ENCODE results near the gene GK. TPM values are rescaled to one million over a fixed set of nuclear protein-coding genes. Genes with fewer than 3 reads are reported as not detected.

The GK gene
- total RNA-seq, 1 experiment from 2014 or later: 7.5 TPM

DNA sequence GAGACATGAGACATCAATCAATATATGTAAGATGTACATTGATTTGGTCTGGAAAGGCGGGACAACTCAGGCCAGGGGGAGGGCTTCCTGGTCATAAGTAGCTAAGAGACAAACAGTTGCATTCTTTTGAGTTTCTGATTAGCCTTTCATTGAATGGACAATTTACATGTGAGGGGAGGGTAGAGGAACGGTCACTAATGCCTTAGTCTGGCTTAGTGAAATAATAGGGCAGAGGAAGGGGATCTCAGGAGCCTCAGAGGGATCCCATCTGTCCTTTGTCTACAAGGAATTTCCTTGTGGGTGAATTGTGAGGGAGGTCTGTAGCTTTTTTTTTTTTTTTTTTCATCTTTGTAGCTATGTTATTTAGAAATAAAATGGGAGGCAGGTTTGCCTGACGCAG lies 88.3 kb downstream of the GK start:
- DNase-seq (ENCODE audit: low spot score): no peak

DNA sequence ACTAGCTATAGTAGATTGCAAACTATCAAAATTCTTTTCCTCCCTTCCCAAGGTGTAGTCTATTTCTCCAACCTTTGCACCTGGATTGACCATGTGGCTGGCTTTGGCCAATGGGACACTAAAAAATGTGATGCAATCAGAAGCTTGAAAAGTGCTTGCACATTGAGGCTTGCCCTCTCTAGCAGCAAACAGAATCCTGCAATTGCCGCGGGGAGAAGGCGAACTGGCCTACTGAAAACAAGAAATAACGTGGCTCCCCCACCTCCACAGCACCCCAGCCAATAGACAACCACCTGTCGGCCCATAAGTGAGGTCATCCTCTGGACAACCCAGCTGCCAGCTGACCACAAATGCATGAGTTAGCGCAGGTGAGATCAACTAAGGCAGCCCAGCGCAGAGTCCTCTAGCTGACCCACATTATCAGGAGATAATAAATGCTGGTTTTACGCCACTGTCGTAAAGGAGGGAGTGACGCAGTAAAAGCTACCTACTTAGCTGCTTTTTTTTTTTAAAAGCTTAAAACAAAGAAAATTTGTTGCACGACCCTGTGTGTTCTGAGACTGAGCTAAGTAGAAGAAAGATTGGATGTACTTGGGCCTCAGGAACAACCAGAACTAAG lies 95.2 kb downstream of the GK start:
- no peak overlapping the region for H3K4me3 Mint-ChIP-seq
- H3K27me3 Mint-ChIP-seq (ENCODE audit: low read depth): no peaks in the 10 kb centered on the region
- DNase-seq (ENCODE audit: low spot score) (no peak), ATAC-seq (no peak)
- no peaks in the 10 kb centered on the region for H3K4me1 Mint-ChIP-seq
- H3K27ac Mint-ChIP-seq: no peak overlapping the region
- H3K9me3 Mint-ChIP-seq: no peaks in the 10 kb centered on the region; the same call in 1 of the 2 replicates
- no peaks in the 10 kb centered on the region for H3K36me3 Mint-ChIP-seq
- POLR2A ChIA-PET: interaction anchor here (0.6 kb wide), 1 partner anchor 83 kb away, joined by 3 read pairs; no protein-coding TSS in a partner anchor
- CTCF ChIA-PET: interaction anchor here (1.0 to 1.6 kb wide), 2 partner anchors 13 to 77 kb away, joined by 3 to 8 read pairs; no protein-coding TSS in a partner anchor
- TF ChIP-seq TCF7 (CRISPR knock-in tag; IDR thresholded peaks at IDR 0.05; ENCODE audit: low read depth) (no peak), GABPB1 (CRISPR knock-in tag; IDR thresholded peaks at IDR 0.05) (peak; percentile 44; the same call in 1 of the 2 replicates)
- TF ChIP-seq, protein P1, sequence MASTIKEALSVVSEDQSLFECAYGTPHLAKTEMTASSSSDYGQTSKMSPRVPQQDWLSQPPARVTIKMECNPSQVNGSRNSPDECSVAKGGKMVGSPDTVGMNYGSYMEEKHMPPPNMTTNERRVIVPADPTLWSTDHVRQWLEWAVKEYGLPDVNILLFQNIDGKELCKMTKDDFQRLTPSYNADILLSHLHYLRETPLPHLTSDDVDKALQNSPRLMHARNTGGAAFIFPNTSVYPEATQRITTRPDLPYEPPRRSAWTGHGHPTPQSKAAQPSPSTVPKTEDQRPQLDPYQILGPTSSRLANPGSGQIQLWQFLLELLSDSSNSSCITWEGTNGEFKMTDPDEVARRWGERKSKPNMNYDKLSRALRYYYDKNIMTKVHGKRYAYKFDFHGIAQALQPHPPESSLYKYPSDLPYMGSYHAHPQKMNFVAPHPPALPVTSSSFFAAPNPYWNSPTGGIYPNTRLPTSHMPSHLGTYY (CRISPR knock-in tag; IDR thresholded peaks at IDR 0.05): no peak

More for the DNA sequence above, 88.3 kb downstream of the GK start:
- TF ChIP-seq ZNF671 (CRISPR knock-in tag; IDR thresholded peaks at IDR 0.05): no peak
- no peak for TF ChIP-seq JUN (CRISPR knock-in tag; IDR thresholded peaks at IDR 0.05)
- TF ChIP-seq RELA (CRISPR knock-in tag; IDR thresholded peaks at IDR 0.05; ENCODE audit: borderline replicate concordance): no peak
- TF ChIP-seq, protein P2, sequence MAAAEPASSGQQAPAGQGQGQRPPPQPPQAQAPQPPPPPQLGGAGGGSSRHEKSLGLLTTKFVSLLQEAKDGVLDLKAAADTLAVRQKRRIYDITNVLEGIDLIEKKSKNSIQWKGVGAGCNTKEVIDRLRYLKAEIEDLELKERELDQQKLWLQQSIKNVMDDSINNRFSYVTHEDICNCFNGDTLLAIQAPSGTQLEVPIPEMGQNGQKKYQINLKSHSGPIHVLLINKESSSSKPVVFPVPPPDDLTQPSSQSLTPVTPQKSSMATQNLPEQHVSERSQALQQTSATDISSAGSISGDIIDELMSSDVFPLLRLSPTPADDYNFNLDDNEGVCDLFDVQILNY (CRISPR knock-in tag; IDR thresholded peaks at IDR 0.05): no peak
- TF ChIP-seq, protein P3, sequence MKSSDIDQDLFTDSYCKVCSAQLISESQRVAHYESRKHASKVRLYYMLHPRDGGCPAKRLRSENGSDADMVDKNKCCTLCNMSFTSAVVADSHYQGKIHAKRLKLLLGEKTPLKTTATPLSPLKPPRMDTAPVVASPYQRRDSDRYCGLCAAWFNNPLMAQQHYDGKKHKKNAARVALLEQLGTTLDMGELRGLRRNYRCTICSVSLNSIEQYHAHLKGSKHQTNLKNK (CRISPR knock-in tag; IDR thresholded peaks at IDR 0.05): no peak
- TF ChIP-seq, protein P4, sequence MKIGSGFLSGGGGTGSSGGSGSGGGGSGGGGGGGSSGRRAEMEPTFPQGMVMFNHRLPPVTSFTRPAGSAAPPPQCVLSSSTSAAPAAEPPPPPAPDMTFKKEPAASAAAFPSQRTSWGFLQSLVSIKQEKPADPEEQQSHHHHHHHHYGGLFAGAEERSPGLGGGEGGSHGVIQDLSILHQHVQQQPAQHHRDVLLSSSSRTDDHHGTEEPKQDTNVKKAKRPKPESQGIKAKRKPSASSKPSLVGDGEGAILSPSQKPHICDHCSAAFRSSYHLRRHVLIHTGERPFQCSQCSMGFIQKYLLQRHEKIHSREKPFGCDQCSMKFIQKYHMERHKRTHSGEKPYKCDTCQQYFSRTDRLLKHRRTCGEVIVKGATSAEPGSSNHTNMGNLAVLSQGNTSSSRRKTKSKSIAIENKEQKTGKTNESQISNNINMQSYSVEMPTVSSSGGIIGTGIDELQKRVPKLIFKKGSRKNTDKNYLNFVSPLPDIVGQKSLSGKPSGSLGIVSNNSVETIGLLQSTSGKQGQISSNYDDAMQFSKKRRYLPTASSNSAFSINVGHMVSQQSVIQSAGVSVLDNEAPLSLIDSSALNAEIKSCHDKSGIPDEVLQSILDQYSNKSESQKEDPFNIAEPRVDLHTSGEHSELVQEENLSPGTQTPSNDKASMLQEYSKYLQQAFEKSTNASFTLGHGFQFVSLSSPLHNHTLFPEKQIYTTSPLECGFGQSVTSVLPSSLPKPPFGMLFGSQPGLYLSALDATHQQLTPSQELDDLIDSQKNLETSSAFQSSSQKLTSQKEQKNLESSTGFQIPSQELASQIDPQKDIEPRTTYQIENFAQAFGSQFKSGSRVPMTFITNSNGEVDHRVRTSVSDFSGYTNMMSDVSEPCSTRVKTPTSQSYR (CRISPR knock-in tag; IDR thresholded peaks at IDR 0.05): no peak
- no peak for TF ChIP-seq EMX1 (CRISPR knock-in tag; IDR thresholded peaks at IDR 0.05)
- TF ChIP-seq, protein P5, sequence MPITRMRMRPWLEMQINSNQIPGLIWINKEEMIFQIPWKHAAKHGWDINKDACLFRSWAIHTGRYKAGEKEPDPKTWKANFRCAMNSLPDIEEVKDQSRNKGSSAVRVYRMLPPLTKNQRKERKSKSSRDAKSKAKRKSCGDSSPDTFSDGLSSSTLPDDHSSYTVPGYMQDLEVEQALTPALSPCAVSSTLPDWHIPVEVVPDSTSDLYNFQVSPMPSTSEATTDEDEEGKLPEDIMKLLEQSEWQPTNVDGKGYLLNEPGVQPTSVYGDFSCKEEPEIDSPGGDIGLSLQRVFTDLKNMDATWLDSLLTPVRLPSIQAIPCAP (CRISPR knock-in tag; IDR thresholded peaks at IDR 0.05): no peak
- TF ChIP-seq ZNF263 (CRISPR knock-in tag; IDR thresholded peaks at IDR 0.05; ENCODE audit: low read depth): no peak
- no peak for TF ChIP-seq NFYB (CRISPR knock-in tag; conservative IDR thresholded peaks at IDR 0.05; ENCODE audit: low read depth)
- no peak for TF ChIP-seq GABPB1 (CRISPR knock-in tag; IDR thresholded peaks at IDR 0.05)
- no peak for TF ChIP-seq JAZF1 (CRISPR knock-in tag; IDR thresholded peaks at IDR 0.05)
- no peak for TF ChIP-seq PRRX2 (CRISPR knock-in tag; IDR thresholded peaks at IDR 0.05)
- TF ChIP-seq, protein P6, sequence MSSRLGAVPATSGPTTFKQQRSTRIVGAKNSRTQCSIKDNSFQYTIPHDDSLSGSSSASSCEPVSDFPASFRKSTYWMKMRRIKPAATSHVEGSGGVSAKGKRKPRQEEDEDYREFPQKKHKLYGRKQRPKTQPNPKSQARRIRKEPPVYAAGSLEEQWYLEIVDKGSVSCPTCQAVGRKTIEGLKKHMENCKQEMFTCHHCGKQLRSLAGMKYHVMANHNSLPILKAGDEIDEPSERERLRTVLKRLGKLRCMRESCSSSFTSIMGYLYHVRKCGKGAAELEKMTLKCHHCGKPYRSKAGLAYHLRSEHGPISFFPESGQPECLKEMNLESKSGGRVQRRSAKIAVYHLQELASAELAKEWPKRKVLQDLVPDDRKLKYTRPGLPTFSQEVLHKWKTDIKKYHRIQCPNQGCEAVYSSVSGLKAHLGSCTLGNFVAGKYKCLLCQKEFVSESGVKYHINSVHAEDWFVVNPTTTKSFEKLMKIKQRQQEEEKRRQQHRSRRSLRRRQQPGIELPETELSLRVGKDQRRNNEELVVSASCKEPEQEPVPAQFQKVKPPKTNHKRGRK (CRISPR knock-in tag; IDR thresholded peaks at IDR 0.05; ENCODE audit: borderline replicate concordance): no peak
- no peak for TF ChIP-seq ATF1 (CRISPR knock-in tag; IDR thresholded peaks at IDR 0.05)
- no peak for TF ChIP-seq ETV6 (CRISPR knock-in tag; IDR thresholded peaks at IDR 0.05)
- TF ChIP-seq, protein P7, sequence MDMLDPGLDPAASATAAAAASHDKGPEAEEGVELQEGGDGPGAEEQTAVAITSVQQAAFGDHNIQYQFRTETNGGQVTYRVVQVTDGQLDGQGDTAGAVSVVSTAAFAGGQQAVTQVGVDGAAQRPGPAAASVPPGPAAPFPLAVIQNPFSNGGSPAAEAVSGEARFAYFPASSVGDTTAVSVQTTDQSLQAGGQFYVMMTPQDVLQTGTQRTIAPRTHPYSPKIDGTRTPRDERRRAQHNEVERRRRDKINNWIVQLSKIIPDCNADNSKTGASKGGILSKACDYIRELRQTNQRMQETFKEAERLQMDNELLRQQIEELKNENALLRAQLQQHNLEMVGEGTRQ (CRISPR knock-in tag; IDR thresholded peaks at IDR 0.05): no peak
- TF ChIP-seq ZNF121 (CRISPR knock-in tag; IDR thresholded peaks at IDR 0.05): no peak
- TF ChIP-seq, protein P8, sequence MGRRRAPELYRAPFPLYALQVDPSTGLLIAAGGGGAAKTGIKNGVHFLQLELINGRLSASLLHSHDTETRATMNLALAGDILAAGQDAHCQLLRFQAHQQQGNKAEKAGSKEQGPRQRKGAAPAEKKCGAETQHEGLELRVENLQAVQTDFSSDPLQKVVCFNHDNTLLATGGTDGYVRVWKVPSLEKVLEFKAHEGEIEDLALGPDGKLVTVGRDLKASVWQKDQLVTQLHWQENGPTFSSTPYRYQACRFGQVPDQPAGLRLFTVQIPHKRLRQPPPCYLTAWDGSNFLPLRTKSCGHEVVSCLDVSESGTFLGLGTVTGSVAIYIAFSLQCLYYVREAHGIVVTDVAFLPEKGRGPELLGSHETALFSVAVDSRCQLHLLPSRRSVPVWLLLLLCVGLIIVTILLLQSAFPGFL (CRISPR knock-in tag; IDR thresholded peaks at IDR 0.05; ENCODE audit: borderline replicate concordance): no peak
- H3K27ac Mint-ChIP-seq: peak overlapping the region; percentile 37; the same call in 1 of the 2 replicates
- POLR2A ChIA-PET: no interaction called here
- CTCF ChIA-PET: no interaction called here
- H3K36me3 Mint-ChIP-seq: no peaks in the 10 kb centered on the region
- no peaks in the 10 kb centered on the region for H3K27me3 Mint-ChIP-seq (ENCODE audit: low read depth)
- peaks cover 10% of the 10 kb centered on the region for H3K4me1 Mint-ChIP-seq
- H3K4me3 Mint-ChIP-seq: no peak overlapping the region
- H3K9me3 Mint-ChIP-seq: no peaks in the 10 kb centered on the region; the same call in 1 of the 2 replicates
- peak; percentile 72 for ATAC-seq
